Mucosa of descending colon (tissue), 3 donors: ENCODE results near the gene SH3RF3. TPM values are rescaled to one million over a fixed set of nuclear protein-coding genes. Genes with fewer than 3 reads are reported as not detected.

Experiments
- ATAC-seq: fragments of 200-7000 bp; cut with Tn5 transposase; one replicate; pipeline ENCODE4 v1.9.1; 2020; ENCODE audit warnings: mild to moderate bottlenecking, moderate library complexity
- DNase-seq, 3 donors: peaks; one replicate each; pipeline ENCODE4 v3.0.0-alpha.2; 2020
- H3K36me3 ChIP-seq: fragments of 200-600 bp; one replicate; pipeline ENCODE4 v1.8.0; 2021; ENCODE audit warnings: low read depth, mild to moderate bottlenecking
- H3K4me1 ChIP-seq: fragments of 200-600 bp; one replicate; pipeline ENCODE4 v1.8.0; 2021; ENCODE audit warnings: low read depth, mild to moderate bottlenecking
- H3K4me3 ChIP-seq: fragments of 200-600 bp; one replicate; pipeline ENCODE4 v1.8.0; 2021; ENCODE audit warnings: mild to moderate bottlenecking
- H3K9me3 ChIP-seq: fragments of 200-600 bp; one replicate; pipeline ENCODE4 v1.8.0; 2021; ENCODE audit warnings: mild to moderate bottlenecking
- intact Hi-C, 2 donors: fragments of 100-400 bp; cut with DNase I in 1 of 2; cut with micrococcal nuclease in 1 of 2; formaldehyde crosslinking; loops; one replicate each; pipeline versions ENCODE4 v1.11.0 to v1.11.1; 2022; cut with DNase I, micrococcal nuclease
- total RNA-seq, 3 donors: library from RNA; stranded (reverse); fragmentation: NEBNext Ultra II Directional in 2 of 3; extraction: Animal tissue kit (Norgen Biotek cat#: 25700) in 2 of 3; gene quantifications; one replicate each; pipeline versions ENCODE4 v1.2.1 to v1.2.4, GENCODE V29; 2021 to 2023
- TF ChIP-seq, protein P1 (sequence below): fragments of 200-600 bp; IDR thresholded peaks from one replicate; pipeline ENCODE4 v1.8.0; 2022; ENCODE audit warnings: antibody characterized with exemption, mild to moderate bottlenecking
- donor health status: DM: no; HTN: no; CAD: no; lungs with moderate emphysema.
- donor health status: DM: no; HTN: no; CAD: no.
- donor health status: DM: no; HTN: yes; CAD: no.

Gene SH3RF3
- total RNA-seq, 3 donors from 2014 or later = 1.9 to 3.7 (median 3.0) TPM

- ATAC-seq = no peak
- intact Hi-C loops = no loop called here
These were observed 264.6 kb downstream of the SH3RF3 start for GRCh38 chr2:109393662-109393972.

DNA sequence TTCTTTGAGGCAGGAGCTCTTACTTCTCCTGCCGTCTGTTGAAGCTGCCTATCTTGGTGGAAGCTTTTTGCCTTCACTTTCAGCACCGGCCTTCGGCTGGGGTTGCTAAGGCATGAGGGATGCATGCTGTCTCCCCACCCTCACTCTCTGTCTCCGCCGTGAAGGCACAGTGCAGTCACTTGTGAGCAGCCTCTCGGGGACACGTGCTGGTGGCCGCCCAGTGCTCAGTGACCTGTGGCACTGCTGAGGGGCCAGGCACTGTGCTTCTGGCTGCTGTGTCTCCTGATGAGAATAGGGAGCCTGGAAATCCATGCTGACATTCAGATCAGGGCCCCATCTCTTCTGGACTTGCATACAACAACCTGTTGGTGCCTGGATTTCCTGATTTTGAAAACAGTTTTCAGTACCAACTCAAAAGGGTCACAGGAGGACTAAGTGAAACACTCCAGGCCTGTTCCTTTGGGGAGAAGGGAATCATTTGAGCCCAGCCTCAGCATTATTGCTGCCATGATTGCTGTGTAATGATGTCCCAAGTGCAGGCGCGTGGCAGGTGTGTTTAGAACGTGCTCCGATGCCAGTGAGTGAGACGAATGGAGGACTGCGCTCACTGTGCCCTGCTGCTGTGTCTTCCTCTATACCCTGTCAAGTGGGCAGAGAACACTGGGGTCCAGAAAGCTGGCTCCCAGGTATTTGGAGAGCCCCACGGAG lies 266.6 kb downstream of the SH3RF3 start:
- Histone ChIP-seq H3K9me3 (no peaks in the 10 kb centered on the region), H3K4me1 (peaks cover 7% of the 10 kb centered on the region), H3K36me3 (no peaks in the 10 kb centered on the region), H3K4me3 (no peak overlapping the region)
- intact Hi-C loops = no loop called here
- DNase-seq (peak in 2 of 3 donors; percentile 15 to 37), ATAC-seq (peak; percentile 50)
- TF ChIP-seq, protein P1, sequence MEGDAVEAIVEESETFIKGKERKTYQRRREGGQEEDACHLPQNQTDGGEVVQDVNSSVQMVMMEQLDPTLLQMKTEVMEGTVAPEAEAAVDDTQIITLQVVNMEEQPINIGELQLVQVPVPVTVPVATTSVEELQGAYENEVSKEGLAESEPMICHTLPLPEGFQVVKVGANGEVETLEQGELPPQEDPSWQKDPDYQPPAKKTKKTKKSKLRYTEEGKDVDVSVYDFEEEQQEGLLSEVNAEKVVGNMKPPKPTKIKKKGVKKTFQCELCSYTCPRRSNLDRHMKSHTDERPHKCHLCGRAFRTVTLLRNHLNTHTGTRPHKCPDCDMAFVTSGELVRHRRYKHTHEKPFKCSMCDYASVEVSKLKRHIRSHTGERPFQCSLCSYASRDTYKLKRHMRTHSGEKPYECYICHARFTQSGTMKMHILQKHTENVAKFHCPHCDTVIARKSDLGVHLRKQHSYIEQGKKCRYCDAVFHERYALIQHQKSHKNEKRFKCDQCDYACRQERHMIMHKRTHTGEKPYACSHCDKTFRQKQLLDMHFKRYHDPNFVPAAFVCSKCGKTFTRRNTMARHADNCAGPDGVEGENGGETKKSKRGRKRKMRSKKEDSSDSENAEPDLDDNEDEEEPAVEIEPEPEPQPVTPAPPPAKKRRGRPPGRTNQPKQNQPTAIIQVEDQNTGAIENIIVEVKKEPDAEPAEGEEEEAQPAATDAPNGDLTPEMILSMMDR = no peak

More at GRCh38 chr2:109393662-109393972, 264.6 kb downstream of the SH3RF3 start:
- TF ChIP-seq, protein P1 = no peak
- Histone ChIP-seq H3K4me1 (peaks cover 7% of the 10 kb centered on the region), H3K36me3 (no peaks in the 10 kb centered on the region), H3K9me3 (no peaks in the 10 kb centered on the region), H3K4me3 (no peak overlapping the region)
- no peak for DNase-seq

DNA sequence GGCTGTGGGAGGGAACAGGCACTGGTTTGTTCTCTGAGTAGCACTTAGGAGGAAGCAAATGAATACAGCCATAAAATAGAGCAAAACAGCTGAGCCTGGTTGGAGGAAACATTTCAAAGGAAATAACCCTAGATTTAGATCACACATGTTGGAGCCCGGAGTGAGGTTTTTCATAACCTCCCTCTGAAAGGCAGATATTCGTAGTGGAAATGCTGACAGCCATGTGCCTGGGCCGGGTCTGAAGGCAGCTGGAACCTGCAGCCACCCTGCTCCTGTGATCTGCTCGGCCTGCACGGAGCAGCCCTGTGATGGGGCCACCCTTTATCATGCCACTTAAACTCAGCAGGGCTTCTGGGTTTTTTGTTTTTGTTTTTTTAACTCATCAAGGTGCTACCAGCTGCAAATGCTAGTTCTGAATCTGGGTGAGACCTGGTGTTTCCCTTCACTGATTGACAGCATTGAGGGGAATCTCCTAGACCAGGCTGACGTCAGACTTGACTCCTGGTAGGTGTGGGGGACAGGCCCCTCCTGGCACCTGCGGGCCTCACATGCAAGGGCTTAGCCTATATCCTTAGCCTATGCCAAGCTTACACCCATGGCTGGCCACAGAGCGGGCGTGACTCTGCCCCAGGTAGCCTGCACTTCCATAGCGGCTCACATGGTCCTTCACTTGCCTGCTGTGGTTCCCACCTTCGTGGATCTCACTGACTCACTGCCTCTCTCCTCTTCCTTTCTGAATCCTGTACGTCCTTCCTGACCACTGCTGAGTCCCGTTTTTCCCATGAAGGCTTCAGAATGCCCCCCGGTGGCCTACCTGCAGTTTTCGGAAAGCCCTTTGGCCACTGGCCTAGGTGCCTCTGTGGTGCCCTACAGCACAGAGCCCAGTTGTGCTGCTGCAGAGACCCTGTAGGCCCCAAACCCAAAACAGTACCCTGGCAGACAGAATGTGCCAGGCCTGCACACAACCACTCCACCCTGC lies 267.5 kb downstream of the SH3RF3 start:
- Histone ChIP-seq H3K36me3 (no peaks in the 10 kb centered on the region), H3K9me3 (no peaks in the 10 kb centered on the region), H3K4me3 (no peak overlapping the region), H3K4me1 (peaks cover 7% of the 10 kb centered on the region)
- intact Hi-C loops = no loop called here
- TF ChIP-seq, protein P1 = no peak
- ATAC-seq (peak; percentile 62), DNase-seq (no peak)

DNA sequence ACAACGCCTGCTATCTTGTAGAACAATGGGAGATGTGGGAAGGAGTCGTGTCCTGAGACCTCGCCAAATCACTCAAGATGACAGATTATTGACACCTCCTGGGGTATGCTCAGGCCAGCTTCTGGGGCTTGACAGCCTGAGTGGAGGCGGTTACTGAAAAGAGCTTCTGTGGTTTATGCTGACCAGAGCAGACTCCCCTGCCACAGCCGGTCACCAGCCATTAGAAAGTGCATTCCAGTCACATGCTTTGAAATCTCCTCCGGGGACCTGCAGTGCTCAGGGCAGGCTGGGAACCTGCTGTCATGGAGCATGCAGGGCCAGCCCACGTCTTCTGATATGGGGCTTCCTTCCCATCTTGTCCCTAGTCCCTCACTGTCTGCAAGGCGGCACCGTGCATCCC lies 268.9 kb downstream of the SH3RF3 start:
- peaks cover 7% of the 10 kb centered on the region for H3K4me1 ChIP-seq
- DNase-seq = no peak
- intact Hi-C loops = no loop called here
- no peaks in the 10 kb centered on the region for H3K9me3 ChIP-seq
- TF ChIP-seq, protein P1 = no peak
- no peak overlapping the region for H3K4me3 ChIP-seq
- no peaks in the 10 kb centered on the region for H3K36me3 ChIP-seq
- ATAC-seq = no peak

DNA sequence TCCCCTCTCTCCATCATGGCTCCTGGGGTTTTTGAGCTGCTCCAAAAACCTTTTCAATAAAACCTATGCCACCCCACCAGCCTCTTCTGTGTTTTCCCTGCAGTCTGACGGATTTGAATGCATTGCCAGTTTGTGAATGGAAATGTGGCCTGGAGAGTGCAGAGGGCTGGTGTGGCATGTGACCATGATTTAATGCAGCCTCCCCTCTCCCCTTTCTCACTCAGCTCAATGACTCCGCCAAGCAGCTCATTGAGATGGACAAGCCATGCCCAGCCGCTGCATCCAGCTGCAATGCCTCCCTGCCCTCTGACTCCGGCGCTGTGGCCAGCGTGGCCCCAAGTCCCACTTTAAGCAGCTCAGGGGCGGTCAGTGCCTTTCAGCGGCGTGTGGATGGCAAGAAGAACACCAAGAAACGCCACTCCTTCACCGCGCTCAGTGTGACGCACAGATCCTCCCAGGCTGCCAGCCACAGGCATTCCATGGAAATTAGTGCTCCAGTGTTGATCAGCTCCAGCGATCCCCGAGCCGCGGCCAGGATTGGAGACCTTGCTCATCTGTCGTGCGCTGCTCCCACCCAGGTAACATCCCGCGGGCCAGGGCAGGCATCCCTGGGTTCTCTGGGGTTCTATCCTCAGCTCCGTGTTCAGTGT lies 269.5 kb downstream of the SH3RF3 start:
- ATAC-seq (no peak), DNase-seq (no peak)
- no peak overlapping the region for H3K4me3 ChIP-seq
- no peaks in the 10 kb centered on the region for H3K9me3 ChIP-seq
- peaks cover 7% of the 10 kb centered on the region for H3K4me1 ChIP-seq
- intact Hi-C loops = no loop called here
- TF ChIP-seq, protein P1 = no peak
- no peaks in the 10 kb centered on the region for H3K36me3 ChIP-seq
